Neural progenitor cell (in vitro differentiated cells): ENCODE measurements around the gene COL13A1. TPM values are rescaled to one million over a fixed set of nuclear protein-coding genes. Genes with fewer than 3 reads are reported as not detected.
A peak's percentile ranks its signal among the peaks of the same experiment; 100 is the strongest.

Experiments used
- DNase-seq: peaks from one replicate; pipeline ENCODE4 v3.0.0-alpha.2; 2016; ENCODE audit warnings: low spot score
- H2AFZ ChIP-seq: fragments of 200-600 bp; sonication (generic); replicated peaks from 2 replicates; pipeline ENCODE4 v1.6.1; 2016; ENCODE audit warnings: antibody characterized with exemption
- H3F3A ChIP-seq: fragments of 200-600 bp; sonication (generic); 2 replicates; pipeline ENCODE4 v1.6.1; 2016; ENCODE audit warnings: antibody characterized with exemption, low read depth
- H3K27ac ChIP-seq: fragments of 200-600 bp; sonication (generic); 2 replicates; pipeline ENCODE4 v1.5.1; 2016; ENCODE audit warnings: mild to moderate bottlenecking
- H3K27me3 ChIP-seq: fragments of 200-600 bp; sonication (generic); 2 replicates; pipeline ENCODE4 v1.6.1; 2016; ENCODE audit warnings: mild to moderate bottlenecking, moderate library complexity
- H3K36me3 ChIP-seq: fragments of 200-600 bp; sonication (generic); 2 replicates; pipeline ENCODE4 v1.5.1; 2016
- H3K4me1 ChIP-seq: fragments of 200-600 bp; sonication (generic); 2 replicates; pipeline ENCODE4 v1.6.1; 2016; ENCODE audit warnings: mixed run types
- H3K4me2 ChIP-seq: fragments of 200-600 bp; sonication (generic); 2 replicates; pipeline ENCODE4 v1.6.1; 2016
- H3K4me3 ChIP-seq: fragments of 200-600 bp; sonication (generic); 2 replicates; pipeline ENCODE4 v1.5.1; 2016
- H3K79me2 ChIP-seq: fragments of 200-600 bp; sonication (generic); 2 replicates; pipeline ENCODE4 v1.6.1; 2016; ENCODE audit warnings: low read depth
- H3K9ac ChIP-seq: fragments of 200-600 bp; sonication (generic); 2 replicates; pipeline ENCODE4 v1.6.1; 2016
- H3K9me3 ChIP-seq: fragments of 200-600 bp; sonication (generic); 2 replicates; pipeline ENCODE4 v1.5.1; 2016; ENCODE audit warnings: low read depth
- H4K20me1 ChIP-seq: fragments of 200-600 bp; sonication (generic); 2 replicates; pipeline ENCODE4 v1.6.1; 2016; ENCODE audit warnings: low read depth
- H3K27ac Mint-ChIP-seq: 3 replicates; pipeline ENCODE4 v1.8.0; 2021; ENCODE audit warnings: mixed read lengths
- H3K27me3 Mint-ChIP-seq: 2 replicates; pipeline ENCODE4 v1.8.0; 2022; ENCODE audit warnings: low read depth, mild to moderate bottlenecking, inconsistent platforms, moderate library complexity, mixed read lengths; ENCODE audit not compliant: insufficient read depth
- H3K36me3 Mint-ChIP-seq: 3 replicates; pipeline ENCODE4 v1.8.0; 2021; ENCODE audit warnings: mixed read lengths
- H3K4me1 Mint-ChIP-seq: 3 replicates; pipeline ENCODE4 v1.8.0; 2021; ENCODE audit warnings: mixed read lengths
- H3K4me3 Mint-ChIP-seq: 3 replicates; pipeline ENCODE4 v1.8.0; 2021; ENCODE audit warnings: mild to moderate bottlenecking, moderate library complexity, mixed read lengths
- H3K9me3 Mint-ChIP-seq: 3 replicates; pipeline ENCODE4 v1.8.0; 2020; ENCODE audit warnings: mixed read lengths
- CTCF ChIP-seq: fragments of 200-600 bp; sonication (generic); IDR thresholded peaks from 2 replicates; pipeline ENCODE4 v1.5.1; 2017; ENCODE audit warnings: antibody characterized with exemption, mild to moderate bottlenecking
- EZH2 ChIP-seq: fragments of 200-600 bp; sonication (generic); IDR thresholded peaks from 2 replicates; pipeline ENCODE4 v1.6.1; 2017; ENCODE audit warnings: antibody characterized with exemption, mild to moderate bottlenecking, moderate library complexity
- EZH2phosphoT487 ChIP-seq: fragments of 200-600 bp; sonication (generic); IDR thresholded peaks from 2 replicates; pipeline ENCODE4 v1.6.1; 2017; ENCODE audit warnings: antibody characterized with exemption
- total RNA-seq: library from RNA; depleted of rRNA; stranded (reverse); fragments of >200 nt; gene quantifications from 2 replicates; pipeline ENCODE4 v1.2.3, GENCODE V29; 2015; ENCODE audit warnings: low replicate concordance

COL13A1 gene
- total RNA-seq: 1.3 and 9.5 TPM in 2 replicates

- H3K9me3 ChIP-seq: no peaks in the 10 kb centered on the region
- H3F3A ChIP-seq: peaks cover 33% of the 10 kb centered on the region
- H3K27ac ChIP-seq: no peak within 1 kb of the TSS
- H3K4me2 ChIP-seq: peak within 1 kb of the TSS; percentile 99
- TF ChIP-seq EZH2phosphoT487: no peak
- no peak for TF ChIP-seq CTCF
- no peaks in the 10 kb centered on the region for H3K79me2 ChIP-seq
- peaks cover 26% of the 10 kb centered on the region for H3K27me3 ChIP-seq
- H3K4me1 ChIP-seq: peaks cover 19% of the 10 kb centered on the region
- H3K4me3 Mint-ChIP-seq: peak within 1 kb of the TSS; percentile 85
- H3K9me3 Mint-ChIP-seq: no peaks in the 10 kb centered on the region
- peak within 1 kb of the TSS; percentile 20 for H3K9ac ChIP-seq
- peak within 1 kb of the TSS; percentile 95 for H2AFZ ChIP-seq
- H3K36me3 ChIP-seq: no peaks in the 10 kb centered on the region
- H3K27ac Mint-ChIP-seq: no peak within 1 kb of the TSS
- peaks cover 13% of the 10 kb centered on the region for H3K4me1 Mint-ChIP-seq
- peak within 1 kb of the TSS; percentile 84 for H3K4me3 ChIP-seq
- no peaks in the 10 kb centered on the region for H4K20me1 ChIP-seq
- no peaks in the 10 kb centered on the region for H3K36me3 Mint-ChIP-seq
- peak; percentile 93 for DNase-seq
- peaks cover 38% of the 10 kb centered on the region for H3K27me3 Mint-ChIP-seq
These were observed at the start of gene COL13A1 for GRCh38 chr10:69801434-69802315. TSS of gene COL13A1 (plus strand) at chr10:69801906. CDS start at chr10:69802424, 518 bp downstream.

GRCh38 chr10:69752479-69752878 is 49.2 kb upstream of the COL13A1 start:
- H3K36me3 Mint-ChIP-seq: no peaks in the 10 kb centered on the region
- peaks cover 5% of the 10 kb centered on the region for H3K4me1 ChIP-seq
- TF ChIP-seq CTCF: no peak
- TF ChIP-seq EZH2: no peak
- TF ChIP-seq EZH2phosphoT487: no peak
- H3K4me3 ChIP-seq: no peak overlapping the region
- no peaks in the 10 kb centered on the region for H3F3A ChIP-seq
- no peak overlapping the region for H3K27ac ChIP-seq
- no peaks in the 10 kb centered on the region for H3K9me3 ChIP-seq
- peak overlapping the region; percentile 63 for H2AFZ ChIP-seq
- H3K4me3 Mint-ChIP-seq: no peak overlapping the region
- no peak overlapping the region for H3K9ac ChIP-seq
- H4K20me1 ChIP-seq: no peaks in the 10 kb centered on the region
- no peaks in the 10 kb centered on the region for H3K79me2 ChIP-seq
- H3K27ac Mint-ChIP-seq: no peak overlapping the region
- peaks cover 4% of the 10 kb centered on the region for H3K27me3 Mint-ChIP-seq
- H3K36me3 ChIP-seq: no peaks in the 10 kb centered on the region
- H3K4me1 Mint-ChIP-seq: peaks cover 20% of the 10 kb centered on the region
- no peak for DNase-seq
- peaks cover 7% of the 10 kb centered on the region for H3K27me3 ChIP-seq
- no peak overlapping the region for H3K4me2 ChIP-seq
- H3K9me3 Mint-ChIP-seq: no peaks in the 10 kb centered on the region

- Histone ChIP-seq H3K4me2 (no peak overlapping the region), H3K9me3 (no peaks in the 10 kb centered on the region), H4K20me1 (no peaks in the 10 kb centered on the region), H3K9ac (no peak overlapping the region), H3F3A (no peaks in the 10 kb centered on the region), H3K4me1 (peaks cover 5% of the 10 kb centered on the region), H3K4me3 (no peak overlapping the region), H3K79me2 (no peaks in the 10 kb centered on the region), H3K27ac (no peak overlapping the region), H2AFZ (no peak overlapping the region), H3K27me3 (peaks cover 7% of the 10 kb centered on the region), H3K36me3 (no peaks in the 10 kb centered on the region)
- peaks cover 4% of the 10 kb centered on the region for H3K27me3 Mint-ChIP-seq
- H3K36me3 Mint-ChIP-seq: no peaks in the 10 kb centered on the region
- no peak for TF ChIP-seq CTCF
- TF ChIP-seq EZH2: no peak
- TF ChIP-seq EZH2phosphoT487: no peak
- no peaks in the 10 kb centered on the region for H3K9me3 Mint-ChIP-seq
- peaks cover 21% of the 10 kb centered on the region for H3K4me1 Mint-ChIP-seq
- H3K4me3 Mint-ChIP-seq: no peak overlapping the region
- H3K27ac Mint-ChIP-seq: no peak overlapping the region
- no peak for DNase-seq
These were observed 45.4 kb upstream of the COL13A1 start for GRCh38 chr10:69756279-69756678.
